Stomach (tissue), 9 donors: Measurements from ENCODE around the gene EML2. TPM values are rescaled to one million over a fixed set of nuclear protein-coding genes. Genes with fewer than 3 reads are reported as not detected.

Experiments
- DNase-seq, 2 donors: peaks; one replicate each; pipeline versions ENCODE4 v3.0.0 to v3.0.0-alpha.2; 2013 to 2019
- H3K27ac ChIP-seq, 5 donors: fragments of 200-600 bp in 4 of 5; sonication (generic) in 4 of 5; one replicate each; pipeline ENCODE4 v1.5.1; 2013 to 2019; ENCODE audit warnings: mild to moderate bottlenecking in 1 of 5, moderate library complexity in 1 of 5
- H3K27me3 ChIP-seq, 3 donors: fragments of 200-600 bp; sonication (generic); one replicate each; pipeline ENCODE4 v1.5.1; 2017 to 2019; ENCODE audit warnings: mixed run types in 1 of 3
- H3K36me3 ChIP-seq, 4 donors: fragments of 200-600 bp; sonication (generic); 1 replicate in 3 of 4; 2 replicates in 1 of 4; pipeline ENCODE4 v1.5.1; 2016 to 2019
- H3K4me1 ChIP-seq, 4 donors: fragments of 200-600 bp; sonication (generic); one replicate each; pipeline ENCODE4 v1.5.1; 2016 to 2019
- H3K4me3 ChIP-seq, 4 donors: fragments of 200-600 bp; sonication (generic) in 3 of 4; one replicate each; pipeline ENCODE4 v1.5.1; 2016 to 2019; ENCODE audit warnings: mild to moderate bottlenecking in 1 of 4
- H3K9me3 ChIP-seq, 4 donors: fragments of 200-600 bp; sonication (generic); one replicate each; pipeline ENCODE4 v1.5.1; 2016 to 2019
- CTCF ChIP-seq, 7 experiments: fragments of 450-650 bp in 4 of 7; fragments of 200-600 bp in 3 of 7; sonication (generic) in 3 of 7; IDR thresholded peaks; one replicate each; pipeline ENCODE4 v1.5.1; 2016 to 2019; ENCODE audit warnings: antibody characterized with exemption in 7 of 7, control low read depth in 2 of 7, mild to moderate bottlenecking in 1 of 7
- EP300 ChIP-seq: sonication (generic); formaldehyde crosslinking; IDR thresholded peaks from one replicate; pipeline ENCODE4 v1.6.1; 2017; ENCODE audit warnings: antibody characterized with exemption
- POLR2A ChIP-seq, 4 donors: fragments of 450-650 bp; IDR thresholded peaks; one replicate each; pipeline ENCODE4 v1.6.1; 2016; ENCODE audit warnings: antibody characterized with exemption in 4 of 4, control low read depth in 2 of 4, mild to moderate bottlenecking in 1 of 4, moderate library complexity in 1 of 4
- POLR2AphosphoS5 ChIP-seq, 3 donors: sonication (generic); formaldehyde crosslinking; IDR thresholded peaks; one replicate each; pipeline ENCODE4 v1.6.1; 2016; ENCODE audit warnings: antibody characterized with exemption in 3 of 3
- WGBS, 5 donors: extraction: QIAGEN DNeasy Blood & Tissue Kit in 3 of 5; methylation state at CpG; one replicate each; pipeline versions ENCODE4 v1.1.5 to v1.1.7; 2013 to 2018; 5-methylcytosine and 5-hydroxymethylcytosine counted together
- intact Hi-C: fragments of 100-400 bp; cut with DNase I; formaldehyde crosslinking; loops from one replicate; pipeline ENCODE4 v1.15.1; 2023; ENCODE audit warnings: low total_unique reads
- polyA plus RNA-seq, 3 donors: library from polyadenylated mRNA; stranded (reverse); fragments of 200-250 nt; gene quantifications; one replicate each; pipeline ENCODE4 v1.2.3, GENCODE V29; 2013
- total RNA-seq, 5 donors: library from RNA; depleted of rRNA; stranded (reverse); fragments of >200 nt; gene quantifications; one replicate each; pipeline versions ENCODE4 v1.1.0 to v1.2.3, GENCODE V29; 2014 to 2016
- donor health status: healthy with polysubstance abuse.
- donor health status: Bipolar disorder and iron deficiency.
- donor health status: healthy.

Gene EML2
- total and polyA plus RNA-seq, 8 donors, result 17.8 to 387 (median 32.8) TPM

GRCh38 chr19:45660636-45661035 lies 21.4 kb upstream of the EML2 start:
- TF ChIP-seq POLR2A (IDR thresholded peaks at IDR 0.05) (no peak), EP300 (no peak), CTCF (IDR thresholded peaks at IDR 0.05) (no peak), POLR2AphosphoS5 (IDR thresholded peaks at IDR 0.05) (no peak)
- no peaks in the 10 kb centered on the region for H3K4me1 ChIP-seq
- intact Hi-C loops, result no loop called here
- H3K4me3 ChIP-seq, result no peak overlapping the region
- H3K27ac ChIP-seq, result no peak overlapping the region
- H3K9me3 ChIP-seq, result no peaks in the 10 kb centered on the region
- H3K36me3 ChIP-seq, result no peaks in the 10 kb centered on the region
- 39 to 49% (median 40%) methylated on average over 7 to 8 of the region's 8 CpGs for WGBS, 5 donors
- DNase-seq, result no peak
- H3K27me3 ChIP-seq, result peaks cover 0 to 64% (median 0%) of the 10 kb centered on the region in 3 donors

GRCh38 chr19:45659096-45659729 lies 20.0 kb upstream of the EML2 start:
- TF ChIP-seq EP300 (no peak), POLR2A (IDR thresholded peaks at IDR 0.05) (no peak), POLR2AphosphoS5 (IDR thresholded peaks at IDR 0.05) (no peak), CTCF (IDR thresholded peaks at IDR 0.05) (no peak)
- no peak for DNase-seq
- Histone ChIP-seq H3K9me3 (no peaks in the 10 kb centered on the region), H3K27ac (no peak overlapping the region), H3K36me3 (no peaks in the 10 kb centered on the region), H3K4me1 (no peaks in the 10 kb centered on the region), H3K4me3 (no peak overlapping the region), H3K27me3 (peaks cover 0 to 53% (median 0%) of the 10 kb centered on the region in 3 donors)
- intact Hi-C loops, result no loop called here
- WGBS, 5 donors, result 72 to 80% (median 75%) methylated on average over 6 of the region's 6 CpGs

- no peaks in the 10 kb centered on the region for H3K36me3 ChIP-seq
- no peaks in the 10 kb centered on the region for H3K9me3 ChIP-seq
- 25 to 34% (median 28%) methylated on average over 14 of the region's 14 CpGs for WGBS, 5 donors
- intact Hi-C loops, result no loop called here
- TF ChIP-seq POLR2AphosphoS5 (IDR thresholded peaks at IDR 0.05), result no peak
- no peaks in the 10 kb centered on the region for H3K4me1 ChIP-seq
- no peak overlapping the region for H3K4me3 ChIP-seq
- peak in 1 of 2 donors; percentile 75 for DNase-seq
- H3K27me3 ChIP-seq, result peaks cover 0 to 40% (median 0%) of the 10 kb centered on the region in 3 donors
- no peak overlapping the region for H3K27ac ChIP-seq
Measured at GRCh38 chr19:45657520-45658167, 18.4 kb upstream of the EML2 start.

GRCh38 chr19:45655073-45655472 lies 15.9 kb upstream of the EML2 start:
- intact Hi-C loops, result no loop called here
- no peak for TF ChIP-seq EP300
- TF ChIP-seq POLR2A (IDR thresholded peaks at IDR 0.05), result no peak
- no peak for TF ChIP-seq POLR2AphosphoS5 (IDR thresholded peaks at IDR 0.05)
- no peak for TF ChIP-seq CTCF (IDR thresholded peaks at IDR 0.05)
- Histone ChIP-seq H3K4me1 (no peaks in the 10 kb centered on the region), H3K27ac (no peak overlapping the region), H3K4me3 (no peak overlapping the region), H3K27me3 (peaks cover 0 to 28% (median 0%) of the 10 kb centered on the region in 3 donors), H3K36me3 (no peaks in the 10 kb centered on the region), H3K9me3 (no peaks in the 10 kb centered on the region)
- no peak for DNase-seq
- WGBS, 5 donors, result 31 to 94% (median 70%) methylated on average over 3 of the region's 3 CpGs

- Histone ChIP-seq H3K4me3 (no peak overlapping the region), H3K36me3 (no peaks in the 10 kb centered on the region), H3K4me1 (no peaks in the 10 kb centered on the region), H3K27ac (no peak overlapping the region), H3K9me3 (no peaks in the 10 kb centered on the region), H3K27me3 (peaks cover 0 to 21% (median 0%) of the 10 kb centered on the region in 3 donors)
- intact Hi-C loops, result no loop called here
- DNase-seq, result no peak
- 42 to 52% (median 48%) methylated on average over 5 of the region's 5 CpGs for WGBS, 5 donors
- TF ChIP-seq CTCF (IDR thresholded peaks at IDR 0.05) (no peak), POLR2A (IDR thresholded peaks at IDR 0.05) (no peak)
Measured at GRCh38 chr19:45653634-45654033, 14.4 kb upstream of the EML2 start.
